MV-4-11 (cell line): ENCODE measurements around the gene DCUN1D3.
A peak's percentile ranks its signal among the peaks of the same experiment; 100 is the strongest.
"Not testable (repeated sequence)": the region's sequence is repeated elsewhere in the genome, so short reads cannot be mapped to it uniquely, and the experiment has no call there.

Experiments used
- DNase-seq: peaks from one replicate; lab custom pipeline; 2025; lab: John Stamatoyannopoulos, UW

The DCUN1D3 gene

DNA sequence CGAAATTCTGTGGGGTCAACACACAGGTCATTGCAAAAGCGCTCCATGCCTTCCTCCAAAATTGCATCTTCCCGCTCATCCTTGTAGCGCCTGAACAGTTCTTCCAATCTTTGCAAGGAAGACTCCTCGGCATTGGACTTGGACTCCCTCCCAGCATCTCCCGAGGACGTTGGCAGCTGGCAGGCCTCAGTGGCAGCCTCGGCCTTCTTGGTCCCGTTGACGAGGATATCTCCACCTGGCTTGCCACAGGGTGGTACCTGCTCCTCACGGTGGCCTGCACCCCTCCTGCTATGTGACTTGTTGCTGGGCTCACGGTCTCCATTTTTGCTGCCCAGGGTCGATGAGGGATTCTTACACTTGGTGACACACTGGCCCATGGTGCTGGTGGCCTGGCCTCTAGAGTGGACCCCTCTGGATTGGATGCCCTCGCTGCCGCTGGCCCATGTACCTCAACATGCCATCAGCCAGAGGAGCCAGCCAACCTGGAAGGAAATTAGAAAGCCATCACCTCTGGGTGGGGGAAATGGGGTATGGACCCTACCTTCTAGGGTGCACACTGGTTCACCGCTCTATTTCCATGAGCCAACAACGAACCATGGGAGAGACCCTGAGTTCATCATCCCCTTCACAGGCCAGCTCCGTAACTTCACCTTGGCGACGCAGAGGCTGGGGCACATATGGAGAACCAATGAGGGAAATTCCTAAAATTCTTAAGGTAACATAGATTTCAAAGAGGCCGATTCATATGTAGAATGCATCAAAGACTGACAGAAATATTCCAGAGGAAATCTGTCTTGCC is 37.8 kb downstream of the DCUN1D3 start:
- no peak for DNase-seq

- DNase-seq: not testable (repeated sequence)
Observed at GRCh38 chr16:20860995-20861394, 39.2 kb downstream of the DCUN1D3 start.

DNA sequence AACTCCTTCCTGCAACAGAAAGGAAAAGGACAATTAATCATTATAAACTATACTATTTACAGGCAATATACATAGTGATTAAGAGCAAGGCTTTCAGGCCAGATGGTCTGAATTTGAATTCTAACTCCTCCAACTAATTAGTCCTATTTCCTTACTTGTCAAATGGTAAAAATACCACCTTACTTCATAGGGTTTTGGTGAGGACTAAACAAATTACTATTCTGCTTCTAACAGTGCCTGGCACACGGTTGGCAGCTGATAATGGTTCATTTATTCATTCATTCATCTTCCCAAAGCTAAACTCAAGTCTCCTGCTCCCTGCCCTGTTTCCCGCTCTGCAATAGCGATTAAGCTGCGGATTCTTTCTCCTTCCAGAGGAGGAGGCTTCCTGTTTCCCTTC is 39.8 kb downstream of the DCUN1D3 start:
- DNase-seq: no peak

DNA sequence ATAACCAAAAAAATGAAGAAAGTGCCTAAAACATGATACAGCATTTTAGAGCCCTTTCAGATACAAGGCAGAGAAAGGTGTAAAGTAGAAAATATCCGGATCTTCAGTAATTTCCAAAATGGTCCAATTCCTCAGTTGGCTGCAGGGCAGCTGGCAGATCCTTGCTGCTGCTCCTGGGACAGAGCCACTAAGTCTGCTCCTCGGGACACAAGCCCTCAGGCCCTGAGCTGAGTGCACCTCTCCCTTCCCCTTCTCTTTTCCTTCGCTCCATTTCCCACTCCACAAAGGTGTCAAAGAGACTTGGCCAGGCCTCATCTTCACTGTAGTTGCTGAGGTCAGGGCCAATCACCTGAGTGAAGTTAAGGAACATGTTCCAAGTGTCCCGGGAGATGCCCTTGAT is 40.5 kb downstream of the DCUN1D3 start:
- DNase-seq: no peak

GRCh38 chr16:20859229-20859628 is 40.9 kb downstream of the DCUN1D3 start:
- no peak for DNase-seq

DNA sequence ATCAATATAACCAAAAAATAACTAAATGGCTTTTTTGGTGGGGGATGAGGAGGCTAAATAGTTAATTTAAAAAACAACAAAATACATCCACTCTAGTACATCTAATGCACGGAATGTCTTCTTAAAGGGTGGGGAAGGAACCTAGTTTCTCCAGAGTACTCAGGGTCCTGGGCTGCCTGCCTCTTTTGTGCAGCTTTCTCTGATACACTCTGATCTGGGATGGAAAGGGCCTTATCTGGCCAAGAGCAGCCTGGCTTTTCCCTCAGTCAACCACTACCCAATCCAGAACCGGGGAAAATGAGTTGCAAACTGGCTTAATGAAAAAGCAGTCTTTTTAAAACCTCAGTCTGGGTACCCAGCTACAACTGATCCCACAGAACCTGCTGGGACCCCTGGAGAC is 42.9 kb downstream of the DCUN1D3 start:
- DNase-seq: no peak

GRCh38 chr16:20854963-20855362 is 45.2 kb downstream of the DCUN1D3 start:
- DNase-seq: no peak

GRCh38 chr16:20853981-20854620 is 46.1 kb downstream of the DCUN1D3 start:
- DNase-seq: no peak

DNA sequence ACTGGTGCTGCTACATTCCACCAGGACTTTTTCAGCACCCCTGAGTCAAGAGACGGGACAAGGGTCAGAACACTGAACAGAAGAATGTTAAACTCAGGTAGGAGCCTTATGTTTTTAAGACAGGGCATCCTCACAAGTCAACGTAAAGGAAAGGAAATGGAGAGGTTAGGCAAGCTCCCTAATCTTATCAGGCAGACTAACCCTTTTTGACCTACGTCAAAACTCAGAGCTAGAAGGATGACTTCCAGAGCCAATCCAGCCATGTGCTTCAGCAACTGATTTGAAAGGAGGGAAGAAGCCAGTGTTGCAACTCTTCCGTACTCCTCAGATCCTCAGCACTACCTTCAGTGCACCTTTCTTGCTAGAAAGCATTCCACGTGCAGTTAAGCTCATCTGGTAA is 47.0 kb downstream of the DCUN1D3 start:
- DNase-seq: no peak

DNA sequence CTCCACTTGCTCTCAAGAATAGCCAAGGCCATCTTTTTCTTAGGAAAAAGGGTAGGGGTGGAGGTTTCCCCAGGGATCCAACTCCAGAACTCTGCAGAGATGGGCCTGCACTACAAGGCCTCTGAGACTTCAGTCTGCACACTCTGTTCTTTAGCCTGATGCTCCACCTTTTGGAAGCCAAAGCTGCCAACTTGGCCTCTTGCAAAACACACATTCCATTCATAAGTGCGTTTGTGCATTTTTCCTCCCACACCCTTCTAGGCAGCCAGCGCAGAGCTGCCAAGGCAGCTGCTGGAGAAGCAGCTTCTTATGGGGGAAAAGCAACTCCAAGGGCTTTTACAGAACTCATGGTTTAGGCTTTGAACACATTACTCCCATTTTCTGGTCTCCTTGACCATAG is 48.6 kb downstream of the DCUN1D3 start:
- no peak for DNase-seq

GRCh38 chr16:20850981-20851380 is 49.2 kb downstream of the DCUN1D3 start:
- DNase-seq: no peak

DNA sequence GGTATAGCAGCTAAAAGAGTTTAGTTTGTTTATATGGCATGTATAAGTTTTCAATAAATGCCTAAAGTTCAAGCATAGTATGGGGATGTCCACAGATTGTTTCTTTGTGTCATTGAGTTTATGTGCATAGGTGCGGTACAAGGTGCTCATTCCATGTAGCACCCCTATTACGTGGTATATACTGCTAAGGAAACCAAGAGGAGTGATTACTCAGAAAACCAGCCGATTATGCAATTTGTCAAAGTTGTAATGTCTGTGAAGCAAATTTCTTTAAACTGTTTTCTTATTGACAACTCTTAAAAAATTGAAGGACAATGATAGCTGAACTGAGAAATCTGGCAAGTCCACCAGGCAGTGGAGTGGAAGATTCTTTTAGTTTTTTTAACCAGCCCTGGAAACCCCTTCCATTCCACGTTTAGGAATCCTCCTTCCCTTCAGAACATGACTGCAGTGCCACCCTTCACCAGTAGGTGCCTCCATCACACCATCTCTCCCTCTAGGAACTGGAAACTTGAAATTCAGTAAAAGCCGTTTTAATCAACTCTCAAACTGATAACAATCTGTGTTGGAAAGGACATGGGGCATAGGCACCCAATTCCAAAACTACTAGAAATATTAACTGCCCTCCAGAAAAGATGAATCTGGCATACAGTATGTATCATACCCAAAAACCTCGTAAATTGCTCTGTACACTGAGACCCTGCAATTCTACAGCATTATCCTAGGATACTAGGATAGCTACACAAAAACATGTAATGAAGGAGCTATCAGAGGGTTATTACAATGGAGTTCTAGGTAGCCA is 50.4 kb downstream of the DCUN1D3 start:
- peak; percentile 69 for DNase-seq

GRCh38 chr16:20847550-20847949 is 52.6 kb downstream of the DCUN1D3 start:
- peak; percentile 14 for DNase-seq

DNA sequence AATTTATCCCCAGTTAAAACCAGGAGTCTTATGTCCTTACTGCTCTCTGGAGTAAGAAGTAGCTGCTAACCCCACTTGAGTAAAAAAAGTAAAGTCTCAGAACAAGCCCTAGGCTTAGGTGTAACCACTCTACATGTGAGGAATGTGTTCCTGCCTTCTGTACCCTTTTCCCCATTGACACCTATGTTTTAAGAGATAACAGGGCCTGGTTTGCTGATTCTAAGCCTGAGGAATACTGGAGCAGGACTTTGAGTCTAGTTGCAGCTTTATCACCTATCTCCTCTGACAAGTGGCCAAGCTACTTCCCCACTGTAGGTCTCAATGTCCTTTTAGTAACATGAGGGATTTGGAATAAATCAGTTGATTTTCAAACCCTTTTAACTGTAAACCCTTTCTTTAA is 53.6 kb downstream of the DCUN1D3 start:
- no peak for DNase-seq

GRCh38 chr16:20846030-20846429 is 54.1 kb downstream of the DCUN1D3 start:
- no peak for DNase-seq

DNA sequence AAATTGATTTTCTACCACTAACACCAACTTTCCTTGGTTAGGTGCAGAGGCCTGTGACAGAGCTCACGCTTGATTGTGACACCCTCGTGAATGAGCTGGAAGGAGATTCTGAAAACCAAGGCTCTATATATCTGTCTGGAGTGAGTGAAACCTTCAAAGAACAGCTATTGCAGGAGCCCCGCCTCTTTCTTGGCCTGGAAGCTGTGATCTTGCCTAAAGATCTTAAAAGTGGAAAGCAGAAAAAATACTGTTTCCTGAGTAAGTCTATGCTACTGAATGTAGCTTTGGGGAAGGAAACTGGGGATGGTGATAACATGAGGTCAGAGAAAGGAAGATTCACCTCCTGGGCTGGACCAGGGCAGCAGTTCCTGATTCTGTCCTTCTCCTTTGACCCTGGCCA is 55.6 kb downstream of the DCUN1D3 start:
- peak; percentile 12 for DNase-seq

- no peak for DNase-seq
Observed at GRCh38 chr16:20844054-20844453, 56.1 kb downstream of the DCUN1D3 start.

GRCh38 chr16:20839504-20839903 is 60.7 kb downstream of the DCUN1D3 start:
- no peak for DNase-seq

- peak; percentile 19 for DNase-seq
Observed at GRCh38 chr16:20838240-20838639, 61.9 kb downstream of the DCUN1D3 start.

- DNase-seq: no peak
Observed at GRCh38 chr16:20833086-20833485, 67.1 kb downstream of the DCUN1D3 start.

GRCh38 chr16:20830372-20830771 is 69.8 kb downstream of the DCUN1D3 start:
- no peak for DNase-seq

DNA sequence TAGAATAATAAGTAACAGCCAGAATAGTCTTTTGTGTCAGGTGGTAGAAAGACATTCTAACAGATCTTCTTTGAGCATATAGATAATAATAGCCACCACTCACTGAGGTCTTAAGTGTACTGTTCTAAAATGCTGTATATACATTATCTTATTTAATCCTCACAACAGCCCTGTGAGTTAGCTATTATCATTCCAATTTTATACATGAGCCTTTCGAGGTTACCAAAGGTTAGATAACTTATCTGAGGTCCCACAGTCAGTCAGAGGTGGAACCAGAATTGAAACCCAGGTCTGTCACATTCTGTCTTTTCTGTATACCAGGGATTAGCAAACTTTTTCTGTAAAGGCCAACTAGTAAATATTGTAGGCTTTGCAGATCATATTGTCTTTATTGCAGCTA is 70.6 kb downstream of the DCUN1D3 start:
- no peak for DNase-seq

DNA sequence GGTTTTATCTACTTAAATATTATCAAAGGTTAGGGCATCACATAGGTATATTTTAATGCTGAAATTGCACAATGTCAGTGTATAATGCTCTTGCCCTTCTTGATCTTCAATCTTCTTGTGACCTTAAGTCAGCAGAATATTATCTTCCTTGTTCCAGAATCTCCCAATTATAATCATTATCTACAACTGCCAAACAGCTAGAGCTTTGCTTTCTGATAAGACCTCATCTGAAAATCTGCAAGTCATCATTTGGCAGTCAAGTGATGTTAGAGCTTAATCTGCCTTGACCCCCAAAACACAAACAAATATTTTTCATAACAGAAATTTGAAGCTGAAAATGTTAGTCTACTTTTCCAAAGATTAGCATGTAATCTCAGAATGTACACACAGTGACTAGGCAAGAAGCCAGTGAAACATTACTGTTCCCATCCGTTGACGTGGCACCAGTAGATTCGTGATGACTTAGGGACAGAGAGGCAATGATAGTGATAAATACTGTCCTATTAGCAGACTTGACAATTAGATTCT is 74.1 kb downstream of the DCUN1D3 start:
- DNase-seq: no peak
